ENCODE measurements around the gene PTPRG.

PTPRG gene

DNA sequence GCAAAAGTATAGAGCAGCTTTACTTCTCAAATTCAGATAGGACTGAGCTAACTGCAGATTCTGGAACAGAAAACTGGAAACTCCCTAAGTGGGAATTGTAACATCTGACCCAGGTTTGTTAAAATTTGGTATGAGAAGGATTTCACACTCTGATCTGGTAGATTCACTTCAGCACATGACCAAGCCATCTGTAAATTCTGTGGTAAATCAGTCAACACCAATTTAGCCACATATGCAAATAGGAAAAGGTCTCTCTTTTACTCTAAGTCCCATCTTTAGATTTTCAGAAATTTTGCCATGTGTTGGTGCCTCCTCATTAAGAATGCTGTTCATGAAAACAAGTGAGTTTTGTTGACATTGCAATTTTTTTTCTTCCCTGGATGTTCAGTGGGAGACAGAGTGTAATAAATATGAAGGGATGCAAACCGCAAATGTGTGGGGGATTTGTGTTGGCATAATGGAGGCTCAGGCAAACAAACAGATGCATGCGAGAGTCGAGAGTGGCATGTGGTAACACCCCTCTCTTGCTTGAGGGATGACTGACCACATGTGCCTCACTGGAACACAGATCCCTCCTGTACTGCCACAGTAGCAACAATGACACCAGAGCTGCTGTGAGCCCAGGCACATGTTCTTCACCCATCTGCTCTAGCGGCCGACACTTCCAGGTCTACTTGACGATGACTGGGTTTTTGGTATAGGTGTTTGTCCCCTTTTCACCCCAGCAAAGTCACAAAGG lies 665.4 kb downstream of the PTPRG start:
- no peak overlapping the region for H3K4me3 Mint-ChIP-seq
- no peak overlapping the region for H3K27ac Mint-ChIP-seq
- H3K4me1 Mint-ChIP-seq = peaks cover 11% of the 10 kb centered on the region
- no peaks in the 10 kb centered on the region for H3K27me3 Mint-ChIP-seq (ENCODE audit: low read depth, poor library complexity)
- DNase-seq = no peak
- peaks cover 54% of the 10 kb centered on the region for H3K36me3 Mint-ChIP-seq (ENCODE audit: low read depth)
- no peaks in the 10 kb centered on the region for H3K9me3 Mint-ChIP-seq
- no peak for TF ChIP-seq CTCF (IDR thresholded peaks at IDR 0.05)

- TF ChIP-seq CTCF (IDR thresholded peaks at IDR 0.05) = no peak
- H3K27ac Mint-ChIP-seq = no peak overlapping the region
- H3K36me3 Mint-ChIP-seq (ENCODE audit: low read depth) = peaks cover 37% of the 10 kb centered on the region
- H3K9me3 Mint-ChIP-seq = no peaks in the 10 kb centered on the region
- no peaks in the 10 kb centered on the region for H3K27me3 Mint-ChIP-seq (ENCODE audit: low read depth, poor library complexity)
- no peak for DNase-seq
- no peak overlapping the region for H3K4me3 Mint-ChIP-seq
- H3K4me1 Mint-ChIP-seq = peaks cover 11% of the 10 kb centered on the region
Observed at GRCh38 chr3:62228467-62228866, 667.1 kb downstream of the PTPRG start.

DNA sequence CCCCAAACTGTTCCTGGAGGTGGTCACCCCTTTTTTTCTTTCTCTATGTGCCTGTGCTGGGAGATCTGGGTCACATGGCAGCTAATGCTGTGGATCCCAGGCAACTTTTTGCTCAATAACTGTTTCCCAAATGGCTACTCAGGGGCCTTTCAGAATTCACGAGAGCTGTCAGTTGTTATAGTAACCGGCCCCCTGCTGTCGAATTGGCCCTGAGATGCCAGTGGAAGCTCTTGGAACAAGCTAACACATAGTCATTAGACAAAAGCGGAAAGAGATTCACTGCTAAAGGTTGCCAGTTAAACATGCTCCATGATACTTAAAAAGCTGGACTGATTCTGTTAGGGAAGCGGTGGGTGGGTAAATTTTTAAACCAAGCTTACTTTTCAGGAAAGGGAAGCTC lies 667.8 kb downstream of the PTPRG start:
- Mint-ChIP-seq H3K27me3 (ENCODE audit: low read depth, poor library complexity) (no peaks in the 10 kb centered on the region), H3K4me3 (no peak overlapping the region), H3K27ac (no peak overlapping the region), H3K9me3 (no peaks in the 10 kb centered on the region), H3K36me3 (ENCODE audit: low read depth) (peaks cover 34% of the 10 kb centered on the region), H3K4me1 (peaks cover 11% of the 10 kb centered on the region)
- peak; percentile 23 for DNase-seq
- TF ChIP-seq CTCF (IDR thresholded peaks at IDR 0.05) = no peak

DNA sequence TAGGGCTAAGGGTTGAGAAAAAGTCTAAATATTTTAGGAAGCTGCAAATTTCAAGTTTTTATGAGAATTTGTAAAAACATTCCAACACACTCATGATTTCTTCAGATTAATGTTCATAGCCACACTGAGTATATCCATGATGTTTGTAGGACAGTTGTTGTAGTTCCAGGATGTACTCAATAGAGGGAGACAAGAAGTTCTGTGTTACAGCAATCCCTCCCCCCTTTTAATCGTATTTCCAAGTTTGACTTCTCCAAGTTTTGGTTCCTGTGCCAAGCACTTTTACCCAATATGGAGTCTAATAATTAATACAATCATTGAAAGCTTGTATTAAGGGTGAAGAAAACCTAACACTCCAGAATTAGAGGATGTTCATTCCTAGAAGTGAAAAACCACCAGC lies 668.5 kb downstream of the PTPRG start:
- TF ChIP-seq CTCF (IDR thresholded peaks at IDR 0.05) = peak; percentile 37
- Mint-ChIP-seq H3K36me3 (ENCODE audit: low read depth) (peaks cover 34% of the 10 kb centered on the region), H3K9me3 (no peaks in the 10 kb centered on the region)

DNA sequence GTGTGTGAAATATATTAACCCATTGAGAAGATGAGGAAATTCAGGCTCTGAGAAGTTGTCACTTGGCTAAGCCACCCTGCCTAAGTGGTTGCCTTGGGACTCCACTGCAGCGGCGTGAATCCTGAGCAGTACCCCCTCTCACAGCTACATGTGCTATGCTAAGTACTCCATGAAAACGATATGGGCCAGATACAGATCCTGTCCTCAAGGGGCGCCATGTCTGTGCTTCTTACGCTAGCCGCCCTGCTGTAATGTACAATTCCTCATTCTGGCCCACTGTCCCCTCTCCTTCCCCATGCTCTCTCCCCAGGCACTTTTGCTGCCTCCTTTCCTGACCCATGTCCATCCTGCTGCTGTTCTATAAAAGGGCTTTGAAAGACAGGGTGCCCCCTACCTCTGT lies 671.7 kb downstream of the PTPRG start:
- TF ChIP-seq CTCF (IDR thresholded peaks at IDR 0.05) = no peak
- H3K9me3 Mint-ChIP-seq = no peaks in the 10 kb centered on the region
- peaks cover 11% of the 10 kb centered on the region for H3K4me1 Mint-ChIP-seq
- H3K4me3 Mint-ChIP-seq = no peak overlapping the region
- H3K27me3 Mint-ChIP-seq (ENCODE audit: low read depth, poor library complexity) = no peaks in the 10 kb centered on the region
- no peak overlapping the region for H3K27ac Mint-ChIP-seq
- peaks cover 4% of the 10 kb centered on the region for H3K36me3 Mint-ChIP-seq (ENCODE audit: low read depth)
- DNase-seq = no peak

More for the DNA sequence above, 668.5 kb downstream of the PTPRG start:
- Mint-ChIP-seq H3K27me3 (ENCODE audit: low read depth, poor library complexity) (no peaks in the 10 kb centered on the region), H3K27ac (no peak overlapping the region), H3K4me1 (peaks cover 11% of the 10 kb centered on the region), H3K4me3 (no peak overlapping the region)
- DNase-seq = no peak

DNA sequence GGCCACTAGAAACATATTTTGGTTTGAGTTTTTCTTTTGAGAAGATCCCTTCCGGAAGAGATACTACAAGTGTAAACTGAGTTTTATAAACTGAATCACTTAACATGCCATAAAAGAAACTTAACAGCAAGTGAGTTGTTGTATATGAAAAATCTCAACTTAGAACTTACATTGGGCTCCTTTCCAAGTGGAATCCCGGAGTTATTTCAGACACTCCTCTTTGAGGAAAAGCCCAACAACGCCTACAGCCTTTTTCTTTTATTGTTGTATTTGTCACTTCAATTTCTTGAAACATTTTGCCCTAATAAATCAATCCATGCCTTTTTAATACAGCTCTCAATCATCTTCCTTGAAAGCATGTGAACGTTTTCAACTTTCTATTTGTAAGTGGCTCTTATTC lies 674.6 kb downstream of the PTPRG start:
- Mint-ChIP-seq H3K27me3 (ENCODE audit: low read depth, poor library complexity) (no peaks in the 10 kb centered on the region), H3K36me3 (ENCODE audit: low read depth) (peaks cover 5% of the 10 kb centered on the region), H3K9me3 (no peaks in the 10 kb centered on the region), H3K4me1 (peaks cover 13% of the 10 kb centered on the region), H3K4me3 (no peak overlapping the region), H3K27ac (no peak overlapping the region)
- no peak for DNase-seq
- TF ChIP-seq CTCF (IDR thresholded peaks at IDR 0.05) = no peak

Measured in nephron progenitor cell (in vitro differentiated cells).